Measurements from ENCODE around the gene PARD3.
"Not testable (repeated sequence)": the region's sequence is repeated elsewhere in the genome, so short reads cannot be mapped to it uniquely, and the experiment has no call there.

PARD3 gene

GRCh38 chr10:34795334-34795733 lies 19.8 kb downstream of the PARD3 start:
- DNase-seq: no peak

DNA sequence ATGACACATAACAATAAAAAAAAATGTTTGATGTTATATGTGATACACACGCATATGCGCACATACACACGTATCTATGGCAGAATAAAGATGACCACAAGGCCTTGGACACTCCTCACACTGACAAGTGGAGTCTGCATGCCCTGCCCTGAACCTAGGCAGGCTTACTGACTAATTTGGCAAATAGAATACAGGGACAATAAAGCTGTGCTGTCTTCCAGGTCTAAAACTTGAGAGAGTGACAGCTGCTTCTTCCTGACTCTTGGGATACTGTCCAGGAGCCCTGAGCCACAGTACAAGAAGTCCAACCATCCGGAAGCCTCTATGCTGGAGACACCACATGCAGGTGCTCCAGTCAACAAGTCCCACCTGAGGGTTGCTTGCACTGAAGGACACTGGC lies 20.3 kb downstream of the PARD3 start:
- DNase-seq: no peak

- DNase-seq: not testable (repeated sequence)
Observed at GRCh38 chr10:34793581-34793980, 21.5 kb downstream of the PARD3 start.

DNA sequence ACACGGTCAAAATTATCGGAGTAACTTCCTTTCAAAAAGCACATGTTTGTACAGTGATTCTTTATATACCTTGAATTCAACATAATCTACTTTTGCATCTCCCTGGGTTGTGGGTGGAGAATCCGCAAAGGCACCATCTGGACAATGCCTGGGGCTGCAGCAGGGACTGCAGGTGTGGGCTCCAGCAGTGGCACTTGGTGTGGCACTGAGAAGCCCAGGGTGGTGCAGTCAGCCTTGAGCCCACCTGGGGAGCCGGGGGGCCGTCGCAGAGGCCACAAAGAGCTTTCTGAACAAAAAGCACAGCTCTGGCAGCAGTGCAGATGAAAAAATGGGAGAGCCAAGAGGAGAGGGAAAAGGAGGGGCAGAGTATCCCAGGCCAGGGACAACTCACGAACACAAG lies 22.2 kb downstream of the PARD3 start:
- DNase-seq: no peak

- DNase-seq: no peak
Observed at GRCh38 chr10:34791947-34792346, 23.1 kb downstream of the PARD3 start.

DNA sequence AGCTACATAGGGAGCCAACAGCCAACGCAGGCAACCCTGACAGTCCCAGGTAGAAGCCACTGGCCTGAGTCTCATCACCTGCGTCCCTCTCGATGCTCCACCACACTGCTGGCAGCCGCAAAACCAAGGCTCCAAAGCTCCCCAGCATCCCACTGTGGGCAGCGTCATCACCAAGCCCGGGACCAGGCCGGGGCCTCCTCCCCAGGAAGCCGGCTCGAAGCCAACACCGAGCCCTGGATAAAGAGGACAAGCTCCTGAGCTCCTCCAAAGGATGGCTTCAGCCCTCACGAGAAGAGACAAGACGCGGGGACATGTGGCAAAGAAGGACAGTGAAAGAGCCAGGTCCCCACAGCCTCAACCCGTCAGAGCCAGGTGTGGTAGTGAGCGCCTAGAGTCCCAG lies 23.9 kb downstream of the PARD3 start:
- DNase-seq: no peak

DNA sequence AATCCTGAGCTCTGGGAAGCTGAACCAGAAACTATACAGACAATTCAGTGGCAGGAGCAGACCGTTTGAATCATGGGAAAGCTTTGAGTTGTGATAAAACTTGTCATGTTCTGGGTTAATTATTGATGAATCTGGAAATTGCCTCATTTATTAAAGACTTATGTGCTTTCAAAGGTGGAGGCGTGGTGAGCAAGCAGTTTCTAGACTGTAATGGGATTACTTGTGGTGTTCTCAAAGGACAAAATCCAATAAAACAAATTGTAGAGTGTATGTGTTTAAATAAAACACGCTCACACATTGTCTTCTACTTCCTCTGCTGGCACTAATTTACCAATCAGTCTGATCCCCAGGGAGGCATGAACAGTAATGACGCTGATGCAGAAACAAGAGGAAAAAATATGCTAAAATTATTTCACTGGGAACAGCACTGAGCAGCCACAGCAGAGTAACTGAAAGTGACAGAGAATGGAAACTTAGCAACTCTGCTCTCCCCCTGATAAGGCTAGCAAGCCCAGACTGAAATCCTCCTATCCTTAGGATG lies 25.1 kb downstream of the PARD3 start:
- DNase-seq: no peak

DNA sequence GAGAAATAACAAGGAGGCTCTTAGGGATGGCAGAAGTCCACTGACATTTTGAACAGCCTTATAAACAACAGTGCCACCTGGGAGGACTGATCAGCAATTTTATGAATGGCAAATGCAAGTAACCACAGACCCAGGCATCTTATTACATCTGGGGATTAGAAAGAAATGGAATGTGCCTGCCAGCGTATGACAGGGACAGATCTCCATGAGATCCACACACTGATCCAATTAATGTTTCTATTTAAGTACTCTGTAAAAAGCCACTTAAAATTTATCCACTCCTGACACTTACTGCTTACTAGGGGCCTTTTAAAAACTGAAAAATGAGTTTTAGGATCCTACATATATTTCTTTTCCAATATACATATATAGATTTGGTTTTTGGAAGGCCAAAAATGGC lies 28.6 kb downstream of the PARD3 start:
- peak; percentile 39 for DNase-seq

DNA sequence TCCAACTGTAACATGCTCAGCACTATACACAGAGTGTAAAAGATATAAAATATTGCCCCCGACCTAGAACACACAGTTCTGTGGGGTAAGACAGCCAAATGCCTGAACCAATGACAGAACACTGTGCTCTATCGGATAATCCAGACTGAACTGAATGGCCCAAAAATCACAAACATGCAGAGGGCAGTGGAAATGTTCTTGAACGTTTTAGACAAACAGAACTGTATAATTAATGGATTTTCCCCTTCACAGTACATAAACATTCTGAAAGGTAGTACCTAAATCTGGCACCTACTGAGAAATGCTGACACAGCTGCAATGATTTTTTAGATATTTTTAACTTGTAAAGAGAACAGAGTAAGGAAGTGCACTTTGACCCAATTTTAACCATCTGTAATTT lies 33.4 kb downstream of the PARD3 start:
- no peak for DNase-seq

DNA sequence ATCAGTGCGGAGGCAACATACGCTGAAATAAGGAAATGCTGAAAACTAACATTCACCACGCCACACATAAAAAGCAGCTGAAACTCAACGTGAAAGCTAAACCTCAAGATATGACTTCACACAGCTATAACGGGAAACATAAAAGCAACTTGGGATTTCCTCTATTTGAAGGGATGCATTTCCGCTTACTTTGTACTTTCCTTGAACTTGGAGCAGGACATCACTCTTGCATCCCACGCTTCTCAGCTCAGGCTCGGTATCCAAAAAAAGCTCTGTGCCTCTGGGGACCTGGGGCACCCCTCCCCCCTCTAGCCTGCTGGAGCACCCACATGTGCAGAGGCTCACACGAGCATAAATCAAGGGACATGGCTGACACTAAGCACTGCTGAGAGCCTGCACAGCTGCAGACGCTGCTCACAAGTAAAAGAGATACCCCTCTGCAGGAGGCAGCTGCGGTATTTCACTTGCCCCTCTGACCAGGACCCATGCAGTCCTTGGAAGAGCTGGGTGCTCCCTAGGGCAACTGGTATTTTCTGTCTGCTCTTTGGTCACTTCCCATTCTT lies 34.2 kb downstream of the PARD3 start:
- peak; percentile 64 for DNase-seq

DNA sequence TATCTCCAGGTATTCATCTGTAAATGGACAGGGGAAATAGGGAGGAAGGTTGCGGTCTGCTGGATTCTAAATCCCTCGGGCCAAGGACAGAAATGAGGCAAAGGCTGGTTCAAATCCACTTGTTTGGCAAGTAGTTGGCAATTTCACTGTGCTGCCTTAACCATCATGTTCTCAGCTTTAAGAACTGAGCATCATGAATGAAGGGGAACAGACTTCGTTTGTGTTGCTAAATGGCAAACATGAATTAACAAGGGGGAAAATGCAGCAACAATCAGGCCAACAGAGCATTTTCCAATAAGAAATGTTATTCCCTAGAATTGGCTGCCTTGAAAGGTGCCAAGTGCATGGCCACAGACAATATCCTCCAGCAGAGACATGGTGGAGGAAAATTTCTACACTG lies 36.9 kb downstream of the PARD3 start:
- DNase-seq: no peak

- no peak for DNase-seq
Observed at GRCh38 chr10:34776090-34776690, 38.9 kb downstream of the PARD3 start.

- no peak for DNase-seq
Observed at GRCh38 chr10:34775044-34775637, 40.0 kb downstream of the PARD3 start.

GRCh38 chr10:34773636-34774630 lies 41.2 kb downstream of the PARD3 start:
- DNase-seq: no peak

DNA sequence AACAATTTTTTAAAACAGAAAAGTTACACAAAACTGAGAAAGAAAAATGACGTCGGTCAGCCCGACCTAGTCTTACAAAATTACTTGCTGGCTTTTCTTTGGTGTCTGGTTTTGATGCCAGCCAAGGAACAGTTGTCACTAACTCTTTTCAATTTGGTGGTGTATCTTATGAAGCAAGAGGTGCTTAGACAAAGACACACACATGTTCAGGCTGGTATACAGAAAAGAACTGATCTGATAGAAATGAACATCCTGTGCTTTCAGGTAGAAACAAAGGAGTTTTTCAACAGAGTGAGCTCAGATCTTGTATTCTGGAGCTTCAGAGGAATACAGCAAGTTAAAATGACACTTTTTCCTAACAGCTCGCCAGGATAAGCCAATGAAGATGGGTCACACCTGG lies 43.6 kb downstream of the PARD3 start:
- DNase-seq: no peak

DNA sequence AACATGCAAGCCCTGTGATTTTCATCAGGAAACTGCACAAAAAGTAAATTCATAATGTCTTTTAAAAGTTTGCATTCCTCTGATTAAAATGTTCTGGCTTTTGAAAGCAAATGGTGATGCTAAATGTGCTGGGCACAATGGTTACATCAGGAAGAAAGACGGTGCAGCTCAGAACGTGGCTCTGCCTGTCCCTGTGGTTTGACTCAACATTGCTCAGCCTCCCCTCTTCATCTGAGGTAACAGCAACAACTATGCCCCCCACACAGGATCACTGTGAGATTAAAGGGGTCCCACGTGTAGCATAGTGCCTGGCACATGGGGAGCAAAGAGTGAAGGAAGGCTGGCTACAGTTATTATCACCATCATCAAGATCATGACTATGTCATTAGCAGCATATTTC lies 44.0 kb downstream of the PARD3 start:
- no peak for DNase-seq

- DNase-seq: no peak
Observed at GRCh38 chr10:34769899-34770298, 45.2 kb downstream of the PARD3 start.

GRCh38 chr10:34768972-34769330 lies 46.1 kb downstream of the PARD3 start:
- no peak for DNase-seq

GRCh38 chr10:34768261-34768971 lies 46.7 kb downstream of the PARD3 start:
- DNase-seq: no peak

GRCh38 chr10:34766811-34767494 lies 48.1 kb downstream of the PARD3 start:
- DNase-seq: no peak

DNA sequence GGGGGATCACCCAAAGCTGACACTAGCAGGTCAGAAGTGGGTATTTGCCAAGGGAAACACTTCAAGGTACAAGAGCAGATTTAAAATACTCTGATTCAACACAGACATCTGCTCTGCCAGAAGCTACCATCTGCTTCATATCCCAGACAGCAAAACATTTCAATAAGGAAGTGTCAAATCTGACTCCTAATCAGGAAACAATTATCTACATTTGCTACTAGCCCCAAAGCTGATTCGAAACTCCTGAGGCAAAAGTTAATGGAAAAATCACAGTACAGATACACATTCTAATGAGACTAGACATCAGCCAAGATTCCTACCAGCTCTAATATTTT lies 48.9 kb downstream of the PARD3 start:
- DNase-seq: no peak

DNA sequence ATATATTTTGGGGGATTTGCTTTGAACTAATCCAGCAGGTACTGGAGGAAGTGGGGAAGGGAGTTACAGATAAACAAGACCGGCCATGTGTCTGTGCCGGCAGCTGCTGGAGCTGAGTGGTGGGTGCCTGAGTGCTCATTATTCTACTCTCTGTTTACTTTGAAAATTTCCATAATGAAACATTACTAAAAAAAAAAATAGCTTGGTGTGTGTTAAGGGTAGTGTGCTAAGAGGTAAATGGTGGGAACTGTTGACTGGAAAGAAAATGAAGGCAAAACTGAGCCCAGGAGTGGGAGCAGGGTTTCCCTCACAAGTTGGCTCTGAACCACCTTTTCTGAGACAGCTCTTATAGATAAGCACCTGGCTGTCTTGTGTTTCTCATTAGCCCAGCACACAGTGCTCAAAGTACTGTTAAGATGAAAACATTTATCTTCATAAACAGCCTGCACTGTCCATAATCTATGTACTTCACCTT lies 50.6 kb downstream of the PARD3 start:
- DNase-seq: no peak
